Activated CD4-positive, alpha-beta T cell treated with anti-CD3 and anti-CD28 coated beads, Interleukin-2, amount 10 ng/mL, durations not matched to agents 7 days and 5 days (primary cell): ENCODE data around the gene ZFP69B. TPM values are rescaled to one million over a fixed set of nuclear protein-coding genes. Genes with fewer than 3 reads are reported as not detected.

Experiments
- CTCF ChIA-PET: fragments of 350-600 bp; sonication (Branson Sonifier 250); formaldehyde crosslinking; loops from one replicate; lab custom pipeline; 2021; ENCODE audit warnings: antibody characterized with exemption; lab: Charles Lee
- POLR2A ChIA-PET: fragments of 350-600 bp; sonication (Branson Sonifier 250); formaldehyde crosslinking; loops from one replicate; lab custom pipeline; 2021; ENCODE audit warnings: antibody characterized with exemption; lab: Charles Lee
- DNase-seq: peaks from one replicate; pipeline ENCODE4 v3.0.0-alpha.2; 2020
- H3K27ac Mint-ChIP-seq: one replicate; pipeline ENCODE4 v1.8.0; 2021; ENCODE audit warnings: mild to moderate bottlenecking, moderate library complexity, mixed read lengths
- H3K27me3 Mint-ChIP-seq: one replicate; pipeline ENCODE4 v1.8.0; 2021; ENCODE audit warnings: mixed read lengths
- H3K36me3 Mint-ChIP-seq: one replicate; pipeline ENCODE4 v1.8.0; 2021; ENCODE audit warnings: low read depth, mixed read lengths
- H3K4me1 Mint-ChIP-seq: one replicate; pipeline ENCODE4 v1.8.0; 2021; ENCODE audit warnings: mixed read lengths
- H3K4me3 Mint-ChIP-seq: one replicate; pipeline ENCODE4 v1.8.0; 2021; ENCODE audit warnings: mild to moderate bottlenecking, moderate library complexity, mixed read lengths
- H3K9me3 Mint-ChIP-seq: one replicate; pipeline ENCODE4 v1.8.0; 2021; ENCODE audit warnings: mixed read lengths
- total RNA-seq, 2 experiments: library from RNA; stranded (reverse); gene quantifications; one replicate each; pipeline ENCODE4 v1.2.3, GENCODE V29; 2021

Gene ZFP69B
- 1 to 10 TPM; 3.0 to 3.5 TPM for total RNA-seq

- H3K27ac Mint-ChIP-seq = peak within 1 kb of the TSS; percentile 87
- peak; percentile 86 for DNase-seq
- H3K4me1 Mint-ChIP-seq = peaks cover 22% of the 10 kb centered on the region
- peaks cover 56% of the 10 kb centered on the region for H3K9me3 Mint-ChIP-seq
- POLR2A ChIA-PET = interaction anchor here (0.9 kb wide), 1 partner anchor 78 kb away, joined by 4 read pairs; no protein-coding TSS in a partner anchor
- peak within 1 kb of the TSS; percentile 84 for H3K4me3 Mint-ChIP-seq
- H3K27me3 Mint-ChIP-seq = no peaks in the 10 kb centered on the region
- CTCF ChIA-PET = interaction anchor here (0.7 to 1.8 kb wide), 6 partner anchors 9 to 83 kb away, joined by 3 to 6 read pairs (median 3); partner anchors contain the start of gene ZFP69
- peaks cover 56% of the 10 kb centered on the region for H3K36me3 Mint-ChIP-seq
Observed at GRCh38 chr1:40449684-40450494, at the start of gene ZFP69B. Gene ZFP69B, plus strand, starts transcription at chr1:40450476. Its CDS starts 486 bp downstream, at chr1:40450962.

- peaks cover 76% of the 10 kb centered on the region for H3K4me1 Mint-ChIP-seq
- CTCF ChIA-PET = interaction anchor here (2.5 kb wide), 1 partner anchor 63 kb away, joined by 11 read pairs; no protein-coding TSS in a partner anchor
- DNase-seq = no peak
- H3K36me3 Mint-ChIP-seq = peaks cover 37% of the 10 kb centered on the region
- POLR2A ChIA-PET = no interaction called here
- no peak overlapping the region for H3K4me3 Mint-ChIP-seq
- H3K27ac Mint-ChIP-seq = peak overlapping the region; percentile 65
- H3K9me3 Mint-ChIP-seq = peaks cover 2% of the 10 kb centered on the region
- H3K27me3 Mint-ChIP-seq = no peaks in the 10 kb centered on the region
Observed at GRCh38 chr1:40401473-40402201, 48.6 kb upstream of the ZFP69B start.

- Mint-ChIP-seq H3K27ac (peak overlapping the region; percentile 84), H3K27me3 (no peaks in the 10 kb centered on the region), H3K9me3 (peaks cover 2% of the 10 kb centered on the region), H3K4me3 (peak overlapping the region; percentile 25), H3K4me1 (peaks cover 54% of the 10 kb centered on the region), H3K36me3 (peaks cover 33% of the 10 kb centered on the region)
- POLR2A ChIA-PET = interaction anchor here (0.7 kb wide), 1 partner anchor 30 kb away, joined by 3 read pairs; no protein-coding TSS in a partner anchor
- CTCF ChIA-PET = interaction anchor here (0.5 to 2.3 kb wide), 11 partner anchors 11 to 253 kb away, joined by 3 to 24 read pairs (median 6); no protein-coding TSS in a partner anchor
- DNase-seq = peak; percentile 57
Observed at GRCh38 chr1:40404670-40405462, 45.4 kb upstream of the ZFP69B start.

GRCh38 chr1:40405812-40406211, 44.5 kb upstream of the ZFP69B start:
- H3K36me3 Mint-ChIP-seq = peaks cover 35% of the 10 kb centered on the region
- peak overlapping the region; percentile 47 for H3K27ac Mint-ChIP-seq
- no peak overlapping the region for H3K4me3 Mint-ChIP-seq
- no peak for DNase-seq
- H3K27me3 Mint-ChIP-seq = no peaks in the 10 kb centered on the region
- H3K4me1 Mint-ChIP-seq = peaks cover 44% of the 10 kb centered on the region
- no peaks in the 10 kb centered on the region for H3K9me3 Mint-ChIP-seq
- ChIA-PET CTCF (interaction anchor here (1.5 to 2.3 kb wide), 5 partner anchors 17 to 254 kb away, joined by 5 to 24 read pairs (median 7); no protein-coding TSS in a partner anchor), POLR2A (interaction anchor here (0.7 kb wide), 1 partner anchor 31 kb away, joined by 3 read pairs; no protein-coding TSS in a partner anchor)

- peaks cover 29% of the 10 kb centered on the region for H3K4me1 Mint-ChIP-seq
- no peaks in the 10 kb centered on the region for H3K27me3 Mint-ChIP-seq
- no peak overlapping the region for H3K27ac Mint-ChIP-seq
- no peak overlapping the region for H3K4me3 Mint-ChIP-seq
- H3K36me3 Mint-ChIP-seq = peaks cover 44% of the 10 kb centered on the region
- ChIA-PET POLR2A (no interaction called here), CTCF (interaction anchor here (1.1 to 2.4 kb wide), 3 partner anchors 11 to 69 kb away, joined by 4 to 5 read pairs (median 5); no protein-coding TSS in a partner anchor)
- H3K9me3 Mint-ChIP-seq = no peaks in the 10 kb centered on the region
- no peak for DNase-seq
Observed at GRCh38 chr1:40407453-40407852, 42.8 kb upstream of the ZFP69B start.

GRCh38 chr1:40409467-40409866, 40.8 kb upstream of the ZFP69B start:
- DNase-seq = no peak
- Mint-ChIP-seq H3K9me3 (no peaks in the 10 kb centered on the region), H3K36me3 (peaks cover 59% of the 10 kb centered on the region), H3K27me3 (no peaks in the 10 kb centered on the region), H3K4me1 (peaks cover 26% of the 10 kb centered on the region), H3K27ac (no peak overlapping the region), H3K4me3 (no peak overlapping the region)
- CTCF ChIA-PET = no interaction called here
- POLR2A ChIA-PET = no interaction called here

- Mint-ChIP-seq H3K4me1 (peaks cover 17% of the 10 kb centered on the region), H3K27ac (no peak overlapping the region), H3K27me3 (no peaks in the 10 kb centered on the region), H3K36me3 (peaks cover 75% of the 10 kb centered on the region), H3K9me3 (no peaks in the 10 kb centered on the region), H3K4me3 (no peak overlapping the region)
- CTCF ChIA-PET = interaction anchor here (0.9 to 1.4 kb wide), 7 partner anchors 12 to 268 kb away, joined by 3 to 6 read pairs (median 4); no protein-coding TSS in a partner anchor
- POLR2A ChIA-PET = no interaction called here
- no peak for DNase-seq
Observed at GRCh38 chr1:40411294-40411693, 39.0 kb upstream of the ZFP69B start.

GRCh38 chr1:40411843-40412242, 38.4 kb upstream of the ZFP69B start:
- H3K36me3 Mint-ChIP-seq = peaks cover 80% of the 10 kb centered on the region
- no peaks in the 10 kb centered on the region for H3K27me3 Mint-ChIP-seq
- no peak overlapping the region for H3K27ac Mint-ChIP-seq
- peaks cover 17% of the 10 kb centered on the region for H3K4me1 Mint-ChIP-seq
- CTCF ChIA-PET = interaction anchor here (0.9 to 1.4 kb wide), 5 partner anchors 67 to 268 kb away, joined by 3 to 6 read pairs (median 3); no protein-coding TSS in a partner anchor
- DNase-seq = no peak
- POLR2A ChIA-PET = no interaction called here
- no peaks in the 10 kb centered on the region for H3K9me3 Mint-ChIP-seq
- H3K4me3 Mint-ChIP-seq = no peak overlapping the region

GRCh38 chr1:40413527-40414252, 36.6 kb upstream of the ZFP69B start:
- H3K4me3 Mint-ChIP-seq = no peak overlapping the region
- peak overlapping the region; percentile 63 for H3K27ac Mint-ChIP-seq
- H3K36me3 Mint-ChIP-seq = peaks cover 90% of the 10 kb centered on the region
- POLR2A ChIA-PET = no interaction called here
- no peaks in the 10 kb centered on the region for H3K27me3 Mint-ChIP-seq
- H3K4me1 Mint-ChIP-seq = peaks cover 17% of the 10 kb centered on the region
- DNase-seq = no peak
- H3K9me3 Mint-ChIP-seq = no peaks in the 10 kb centered on the region
- CTCF ChIA-PET = interaction anchor here (0.6 kb wide), 1 partner anchor 35 kb away, joined by 3 read pairs; no protein-coding TSS in a partner anchor

- no peak for DNase-seq
- Mint-ChIP-seq H3K9me3 (no peaks in the 10 kb centered on the region), H3K27me3 (no peaks in the 10 kb centered on the region), H3K27ac (peak overlapping the region; percentile 54), H3K4me3 (no peak overlapping the region), H3K36me3 (peaks cover 90% of the 10 kb centered on the region), H3K4me1 (peaks cover 17% of the 10 kb centered on the region)
- ChIA-PET CTCF (interaction anchor here (0.6 kb wide), 1 partner anchor 35 kb away, joined by 3 read pairs; no protein-coding TSS in a partner anchor), POLR2A (no interaction called here)
Observed at GRCh38 chr1:40414331-40414730, 35.9 kb upstream of the ZFP69B start.

- Mint-ChIP-seq H3K36me3 (peaks cover 88% of the 10 kb centered on the region), H3K4me1 (peaks cover 22% of the 10 kb centered on the region), H3K4me3 (no peak overlapping the region), H3K27me3 (no peaks in the 10 kb centered on the region), H3K9me3 (no peaks in the 10 kb centered on the region), H3K27ac (no peak overlapping the region)
- no peak for DNase-seq
- POLR2A ChIA-PET = no interaction called here
- CTCF ChIA-PET = interaction anchor here (1.0 to 2.3 kb wide), 5 partner anchors 8 to 273 kb away, joined by 3 to 8 read pairs (median 4); no protein-coding TSS in a partner anchor
Observed at GRCh38 chr1:40416709-40417108, 33.6 kb upstream of the ZFP69B start.
